ENCODE measurements around the gene JAG2.
"Not testable (repeated sequence)": the region's sequence is repeated elsewhere in the genome, so short reads cannot be mapped to it uniquely, and the experiment has no call there.

The JAG2 gene

GRCh38 chr14:105137481-105138020, 31.0 kb downstream of the JAG2 start:
- DNase-seq = no peak

- DNase-seq = no peak
Observed at GRCh38 chr14:105136401-105137322, 31.9 kb downstream of the JAG2 start.

- DNase-seq = no peak
Observed at GRCh38 chr14:105135700-105136395, 32.7 kb downstream of the JAG2 start.

- DNase-seq = no peak
Observed at GRCh38 chr14:105132921-105133654, 35.5 kb downstream of the JAG2 start.

DNA sequence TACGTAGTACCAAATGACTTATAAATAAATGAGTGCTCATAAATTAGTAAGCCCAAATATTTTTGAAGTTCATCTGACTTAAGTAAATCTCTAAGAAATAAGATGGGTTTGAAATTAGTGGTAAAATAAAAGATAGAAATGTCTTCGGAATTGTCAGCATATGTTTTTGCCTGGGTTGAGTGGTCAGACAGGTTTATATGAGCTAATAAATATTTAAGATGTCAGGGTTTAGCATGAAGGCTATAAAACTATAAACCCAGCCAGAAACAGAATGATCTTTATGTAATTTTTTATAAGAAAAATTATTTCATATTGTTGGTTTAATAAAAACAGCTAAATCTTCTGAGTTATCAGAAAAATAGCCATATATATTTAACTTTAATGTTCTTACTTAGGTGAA, 37.3 kb downstream of the JAG2 start:
- DNase-seq = no peak

- DNase-seq = no peak
Observed at GRCh38 chr14:105128059-105128458, 40.5 kb downstream of the JAG2 start.

- no peak for DNase-seq
Observed at GRCh38 chr14:105126981-105127329, 41.6 kb downstream of the JAG2 start.

DNA sequence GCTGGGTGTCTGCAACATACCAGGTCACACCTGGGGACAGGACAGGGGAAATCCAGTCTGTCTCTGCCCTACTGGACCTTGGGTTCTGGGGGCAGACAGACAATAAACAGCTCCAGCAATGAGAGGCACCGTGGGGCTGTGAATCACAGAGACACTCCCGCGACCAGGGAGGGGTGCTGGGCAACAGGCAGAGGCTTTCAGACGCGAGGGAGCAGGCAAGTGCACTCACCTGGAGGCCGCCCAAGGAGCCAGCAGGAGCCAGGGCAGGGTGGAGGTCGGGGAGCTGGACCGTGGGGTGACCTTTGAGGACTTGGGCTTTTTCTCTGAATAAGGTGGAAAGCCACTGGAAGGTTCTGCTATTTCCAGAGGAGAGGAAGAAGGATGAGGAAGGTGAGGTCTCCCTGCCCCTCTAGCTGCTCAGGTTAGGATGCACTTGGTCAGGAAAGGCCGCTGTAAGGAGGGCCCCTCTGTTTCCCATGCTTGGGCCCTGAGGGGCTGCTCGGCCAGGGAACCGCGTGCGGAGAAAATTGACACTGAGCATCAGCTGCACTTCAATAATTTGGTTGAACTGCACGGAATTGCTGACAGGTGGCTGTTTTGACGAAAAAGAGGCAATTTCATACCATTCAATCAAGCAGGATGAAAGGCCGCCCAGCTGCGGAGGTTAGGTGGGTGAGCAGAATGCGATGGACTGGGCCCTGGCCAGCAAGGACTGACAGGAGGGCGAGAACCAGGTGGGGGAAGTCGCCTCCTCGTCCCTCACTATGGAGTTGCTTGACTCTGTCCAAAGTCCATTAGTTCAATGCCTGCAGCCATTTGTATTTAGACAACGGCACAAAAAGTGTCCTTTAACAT, 42.2 kb downstream of the JAG2 start:
- no peak for DNase-seq

GRCh38 chr14:105124823-105125222, 43.8 kb downstream of the JAG2 start:
- DNase-seq = no peak

GRCh38 chr14:105123981-105124765, 44.4 kb downstream of the JAG2 start:
- DNase-seq = no peak

- DNase-seq = no peak
Observed at GRCh38 chr14:105123064-105123665, 45.4 kb downstream of the JAG2 start.

DNA sequence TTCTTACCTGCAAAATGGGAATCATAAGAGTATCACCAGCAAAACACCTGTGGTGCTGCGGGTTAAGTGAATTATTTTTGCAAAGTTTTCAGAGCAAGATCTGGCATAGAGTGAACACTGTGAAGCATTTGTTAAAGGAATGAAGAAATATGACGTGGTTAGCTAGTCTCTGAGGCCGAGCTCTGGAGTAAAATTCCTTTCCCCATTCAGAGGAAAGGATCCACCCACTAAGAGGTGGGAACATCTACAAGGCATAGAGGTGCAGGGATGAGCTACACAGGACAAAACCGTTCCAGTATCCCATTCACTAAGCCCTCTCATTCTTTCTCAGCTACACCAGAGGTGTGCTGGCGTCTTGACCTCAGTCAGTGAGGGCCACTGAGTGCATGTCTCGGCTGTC, 48.5 kb downstream of the JAG2 start:
- no peak for DNase-seq

GRCh38 chr14:105119408-105120025, 49.1 kb downstream of the JAG2 start:
- no peak for DNase-seq

- DNase-seq = no peak
Observed at GRCh38 chr14:105118646-105119407, 49.7 kb downstream of the JAG2 start.

GRCh38 chr14:105117710-105118385, 50.7 kb downstream of the JAG2 start:
- no peak for DNase-seq

DNA sequence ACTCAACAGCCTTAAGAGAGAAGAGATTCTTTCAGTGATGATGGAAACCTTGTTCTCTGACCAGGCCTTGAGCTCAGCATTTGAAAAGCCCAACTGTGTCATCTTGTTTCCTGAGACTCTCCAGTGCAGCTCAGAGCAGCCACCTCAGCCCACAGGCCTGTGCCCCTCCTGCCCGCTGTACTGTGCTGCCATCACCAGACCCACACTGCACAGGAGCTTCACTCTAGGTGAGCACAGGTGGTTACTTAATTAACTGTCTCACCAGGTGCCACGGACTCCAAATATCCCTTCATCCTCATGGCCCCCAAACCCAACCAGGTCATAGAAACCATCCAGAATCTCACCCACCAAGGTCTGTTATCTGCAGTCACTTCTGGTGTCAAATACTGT, 51.3 kb downstream of the JAG2 start:
- no peak for DNase-seq

DNA sequence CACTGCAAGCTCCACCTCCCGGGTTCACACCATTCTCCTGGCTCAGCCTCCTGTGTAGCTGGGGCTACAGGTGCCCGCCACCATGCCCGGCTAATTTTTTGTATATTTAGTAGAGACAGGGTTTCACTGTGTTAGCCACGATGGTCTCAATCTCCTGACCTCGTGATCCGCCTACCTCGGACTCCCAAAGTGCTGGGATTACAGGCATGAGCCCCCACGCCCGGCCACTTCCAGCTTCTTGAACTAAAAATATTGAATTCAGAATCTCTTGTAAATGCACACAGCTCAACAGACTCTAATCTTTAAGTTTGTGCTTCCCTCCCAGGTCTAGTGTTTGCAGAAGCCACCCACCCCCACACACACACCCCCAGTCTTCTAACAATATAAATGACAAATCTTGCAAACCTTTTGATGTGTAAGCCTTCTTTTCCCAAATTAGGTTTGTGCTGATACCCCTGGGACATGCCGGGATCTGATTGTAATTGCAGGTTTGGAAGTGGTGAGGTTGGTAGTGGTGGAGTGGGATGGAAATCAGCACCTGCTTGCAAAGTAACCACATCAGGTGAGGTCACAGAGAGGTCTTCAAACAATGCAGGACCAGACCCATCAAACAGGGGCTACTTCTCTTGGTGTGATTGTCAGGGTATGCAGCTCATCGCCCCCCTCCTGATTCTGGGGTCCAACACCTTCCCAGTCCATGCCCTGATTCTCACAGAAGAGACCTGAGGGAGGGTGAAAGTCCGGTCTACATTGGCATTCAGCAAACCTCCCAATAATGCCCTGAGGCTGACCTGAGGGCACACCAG, 51.9 kb downstream of the JAG2 start:
- DNase-seq = no peak

DNA sequence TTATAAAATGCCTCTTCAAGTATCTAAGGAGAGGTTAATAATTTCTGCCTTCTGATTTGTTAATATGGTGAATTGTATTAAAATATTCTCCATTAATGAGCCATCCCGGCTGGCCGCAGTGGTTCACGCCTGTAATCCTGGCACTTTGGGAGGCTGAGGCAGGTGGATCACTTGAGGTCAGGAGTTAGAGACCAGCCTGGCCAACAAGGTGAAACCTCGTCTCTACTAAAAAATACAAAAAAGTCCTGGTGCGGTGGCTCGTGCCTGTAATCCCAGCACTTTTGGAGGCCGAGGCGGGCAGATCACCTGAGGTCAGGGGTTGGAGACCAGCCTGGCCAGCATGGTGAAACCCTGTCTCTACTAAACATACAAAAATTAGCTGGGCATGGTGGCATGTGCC, 59.3 kb downstream of the JAG2 start:
- not testable (repeated sequence) for DNase-seq
